Measurements from ENCODE around the gene ZNF669.

DNA sequence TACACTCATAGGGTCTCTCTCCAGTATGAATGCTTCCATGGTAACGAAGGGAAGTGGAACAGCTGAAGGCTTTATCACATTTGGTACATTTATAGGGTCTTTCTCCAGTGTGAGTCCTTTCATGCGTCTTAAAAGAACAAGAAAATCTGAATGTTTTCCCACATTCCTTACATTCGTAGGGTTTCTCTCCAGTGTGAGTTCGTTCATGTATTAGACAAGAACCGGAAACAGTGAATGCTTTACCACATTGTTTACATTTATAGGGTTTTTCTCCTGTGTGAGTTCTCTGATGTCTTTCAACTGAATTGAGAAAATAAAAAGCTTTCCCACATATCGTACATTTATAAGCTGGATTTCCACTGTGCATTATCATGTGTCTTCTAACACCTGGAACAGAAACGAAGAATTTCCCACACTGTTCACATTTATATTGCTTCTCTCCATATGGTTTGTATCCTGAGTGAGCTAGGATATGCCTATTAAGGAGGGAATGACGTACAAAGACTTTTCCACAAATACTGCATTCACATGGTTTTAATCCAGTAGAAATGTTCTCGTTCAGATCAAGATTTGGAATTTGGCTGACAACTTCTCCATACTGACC is 3.4 kb downstream of the ZNF669 start:
- TF ChIP-seq POLR2A (IDR thresholded peaks at IDR 0.05), result no peak
- TF ChIP-seq, protein P1, sequence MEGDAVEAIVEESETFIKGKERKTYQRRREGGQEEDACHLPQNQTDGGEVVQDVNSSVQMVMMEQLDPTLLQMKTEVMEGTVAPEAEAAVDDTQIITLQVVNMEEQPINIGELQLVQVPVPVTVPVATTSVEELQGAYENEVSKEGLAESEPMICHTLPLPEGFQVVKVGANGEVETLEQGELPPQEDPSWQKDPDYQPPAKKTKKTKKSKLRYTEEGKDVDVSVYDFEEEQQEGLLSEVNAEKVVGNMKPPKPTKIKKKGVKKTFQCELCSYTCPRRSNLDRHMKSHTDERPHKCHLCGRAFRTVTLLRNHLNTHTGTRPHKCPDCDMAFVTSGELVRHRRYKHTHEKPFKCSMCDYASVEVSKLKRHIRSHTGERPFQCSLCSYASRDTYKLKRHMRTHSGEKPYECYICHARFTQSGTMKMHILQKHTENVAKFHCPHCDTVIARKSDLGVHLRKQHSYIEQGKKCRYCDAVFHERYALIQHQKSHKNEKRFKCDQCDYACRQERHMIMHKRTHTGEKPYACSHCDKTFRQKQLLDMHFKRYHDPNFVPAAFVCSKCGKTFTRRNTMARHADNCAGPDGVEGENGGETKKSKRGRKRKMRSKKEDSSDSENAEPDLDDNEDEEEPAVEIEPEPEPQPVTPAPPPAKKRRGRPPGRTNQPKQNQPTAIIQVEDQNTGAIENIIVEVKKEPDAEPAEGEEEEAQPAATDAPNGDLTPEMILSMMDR (IDR thresholded peaks at IDR 0.05), result no peak

Measured in right lobe of liver (tissue), 4 donors.